Fibroblast of mammary gland (primary cell): Measurements from ENCODE around the gene AKIP1.
A peak's percentile ranks its signal among the peaks of the same experiment; 100 is the strongest.

ENCODE experiments used
- DNase-seq: peaks from one replicate; pipeline ENCODE4 v3.0.0-alpha.2; 2010; ENCODE audit warnings: low read depth
- H3K4me3 ChIP-seq: 2 replicates; pipeline ENCODE4 v1.5.1; 2011; ENCODE audit warnings: low read depth, mild to moderate bottlenecking, low read length, moderate library complexity; ENCODE audit not compliant: control insufficient read depth
- TF ChIP-seq, protein P1 (sequence below): conservative IDR thresholded peaks from 2 replicates; pipeline ENCODE4 v1.5.1; 2011; ENCODE audit warnings: low read depth, low read length, inconsistent platforms; ENCODE audit not compliant: control insufficient read depth, insufficient read depth

The AKIP1 gene, protein sequence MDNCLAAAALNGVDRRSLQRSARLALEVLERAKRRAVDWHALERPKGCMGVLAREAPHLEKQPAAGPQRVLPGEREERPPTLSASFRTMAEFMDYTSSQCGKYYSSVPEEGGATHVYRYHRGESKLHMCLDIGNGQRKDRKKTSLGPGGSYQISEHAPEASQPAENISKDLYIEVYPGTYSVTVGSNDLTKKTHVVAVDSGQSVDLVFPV

DNA sequence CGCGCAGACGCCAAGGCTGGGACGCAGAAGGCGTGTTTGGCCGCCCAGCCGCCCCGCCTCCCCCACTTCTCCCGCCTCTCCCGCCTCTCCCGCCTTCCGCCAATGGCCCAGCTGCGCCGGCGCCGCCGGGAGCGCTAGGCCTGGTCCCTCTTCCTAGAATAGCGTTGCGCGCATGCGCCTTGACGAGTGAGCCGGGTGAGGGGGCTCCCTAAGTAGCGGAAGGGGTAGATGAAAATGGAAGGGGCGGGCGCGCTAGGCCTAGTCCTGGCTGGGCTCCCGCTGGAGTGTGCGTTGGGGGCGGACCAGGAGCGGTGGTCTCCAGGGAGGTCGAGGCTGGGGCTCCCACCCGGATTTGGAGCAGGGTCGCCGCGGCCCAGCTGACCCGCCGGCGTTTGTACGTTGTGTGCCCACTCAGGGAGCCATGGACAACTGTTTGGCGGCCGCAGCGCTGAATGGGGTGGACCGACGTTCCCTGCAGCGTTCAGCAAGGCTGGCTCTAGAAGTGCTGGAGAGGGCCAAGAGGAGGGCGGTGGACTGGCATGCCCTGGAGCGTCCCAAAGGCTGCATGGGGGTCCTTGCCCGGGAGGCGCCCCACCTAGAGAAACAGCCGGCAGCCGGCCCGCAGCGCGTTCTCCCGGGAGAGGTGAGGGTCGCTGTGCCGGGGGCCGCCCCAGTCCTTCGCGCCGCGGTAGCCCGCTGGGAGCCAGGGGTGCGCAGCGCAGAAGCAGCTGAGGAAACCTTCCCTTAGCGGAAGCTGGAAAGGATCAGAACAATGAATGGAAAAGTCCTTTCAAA lies at the start of gene AKIP1:
TSS of gene AKIP1 (plus strand) at position 161 of the 795 bp plus-strand sequence. CDS start at position 422, 261 bp downstream.
- peak within 1 kb of the TSS; percentile 80 for H3K4me3 ChIP-seq
- DNase-seq = peak; percentile 90
- TF ChIP-seq, protein P1, sequence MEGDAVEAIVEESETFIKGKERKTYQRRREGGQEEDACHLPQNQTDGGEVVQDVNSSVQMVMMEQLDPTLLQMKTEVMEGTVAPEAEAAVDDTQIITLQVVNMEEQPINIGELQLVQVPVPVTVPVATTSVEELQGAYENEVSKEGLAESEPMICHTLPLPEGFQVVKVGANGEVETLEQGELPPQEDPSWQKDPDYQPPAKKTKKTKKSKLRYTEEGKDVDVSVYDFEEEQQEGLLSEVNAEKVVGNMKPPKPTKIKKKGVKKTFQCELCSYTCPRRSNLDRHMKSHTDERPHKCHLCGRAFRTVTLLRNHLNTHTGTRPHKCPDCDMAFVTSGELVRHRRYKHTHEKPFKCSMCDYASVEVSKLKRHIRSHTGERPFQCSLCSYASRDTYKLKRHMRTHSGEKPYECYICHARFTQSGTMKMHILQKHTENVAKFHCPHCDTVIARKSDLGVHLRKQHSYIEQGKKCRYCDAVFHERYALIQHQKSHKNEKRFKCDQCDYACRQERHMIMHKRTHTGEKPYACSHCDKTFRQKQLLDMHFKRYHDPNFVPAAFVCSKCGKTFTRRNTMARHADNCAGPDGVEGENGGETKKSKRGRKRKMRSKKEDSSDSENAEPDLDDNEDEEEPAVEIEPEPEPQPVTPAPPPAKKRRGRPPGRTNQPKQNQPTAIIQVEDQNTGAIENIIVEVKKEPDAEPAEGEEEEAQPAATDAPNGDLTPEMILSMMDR = no peak

DNA sequence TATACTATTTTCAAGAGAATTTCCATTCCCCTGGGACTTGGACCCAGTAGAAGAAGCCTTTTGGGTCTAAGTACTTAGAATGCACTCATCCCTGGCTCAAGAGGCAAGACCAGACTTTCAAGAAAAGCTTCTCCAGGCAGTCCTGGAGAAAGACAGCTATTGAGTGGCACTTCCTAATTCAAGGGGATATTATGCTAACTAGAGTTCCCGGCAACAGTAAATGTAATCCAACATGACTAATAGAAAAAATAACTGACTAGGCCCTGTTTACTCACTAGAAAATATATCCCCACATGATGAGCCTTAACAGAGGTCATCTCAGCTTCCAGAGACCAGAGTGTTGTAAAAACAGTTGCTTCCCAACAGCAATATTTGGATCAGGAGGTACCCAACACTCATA lies 47.2 kb upstream of the AKIP1 start:
- TF ChIP-seq, protein P1 = no peak
- no peak overlapping the region for H3K4me3 ChIP-seq
- DNase-seq = peak; percentile 89

DNA sequence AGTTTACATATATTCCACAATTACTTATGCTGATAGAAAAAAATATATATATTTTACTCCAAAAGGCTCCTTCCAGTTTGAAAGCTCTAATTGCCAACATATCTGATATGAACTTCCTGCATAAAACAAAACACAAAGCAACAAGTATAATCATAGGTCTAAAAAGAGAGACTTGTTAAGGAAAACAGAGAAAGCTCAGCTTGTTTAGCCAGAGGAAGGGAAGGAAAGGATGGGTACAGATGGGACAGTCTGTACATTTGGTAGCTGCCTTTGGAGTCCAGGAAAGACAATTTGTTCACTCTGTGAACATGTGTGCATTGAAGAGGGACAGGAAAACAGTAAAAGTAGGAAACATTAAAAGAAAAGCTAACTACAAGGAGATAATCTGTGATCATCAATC lies 45.7 kb upstream of the AKIP1 start:
- DNase-seq = no peak
- TF ChIP-seq, protein P1 = no peak
- H3K4me3 ChIP-seq = no peak overlapping the region

DNA sequence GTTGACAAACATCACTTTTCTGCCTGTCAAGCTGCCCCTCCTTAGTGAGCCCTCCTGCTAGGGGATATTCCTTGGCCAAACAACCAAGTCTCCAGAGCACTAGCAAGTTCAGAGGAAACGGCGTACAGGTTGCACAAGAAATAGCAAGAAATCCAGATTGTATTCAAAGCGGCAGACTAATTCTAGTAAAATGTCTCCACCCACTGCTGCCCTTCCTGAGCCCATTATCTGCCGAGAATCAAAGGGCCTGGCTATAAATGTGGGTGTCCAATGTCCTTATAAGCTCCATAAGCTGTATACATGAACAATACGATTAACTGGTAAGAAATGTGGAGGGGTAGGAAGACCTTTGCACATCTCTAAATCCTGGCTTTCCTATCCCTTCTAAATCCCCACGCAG lies 44.0 kb upstream of the AKIP1 start:
- peak; percentile 36 for DNase-seq
- no peak overlapping the region for H3K4me3 ChIP-seq
- TF ChIP-seq, protein P1 = no peak

DNA sequence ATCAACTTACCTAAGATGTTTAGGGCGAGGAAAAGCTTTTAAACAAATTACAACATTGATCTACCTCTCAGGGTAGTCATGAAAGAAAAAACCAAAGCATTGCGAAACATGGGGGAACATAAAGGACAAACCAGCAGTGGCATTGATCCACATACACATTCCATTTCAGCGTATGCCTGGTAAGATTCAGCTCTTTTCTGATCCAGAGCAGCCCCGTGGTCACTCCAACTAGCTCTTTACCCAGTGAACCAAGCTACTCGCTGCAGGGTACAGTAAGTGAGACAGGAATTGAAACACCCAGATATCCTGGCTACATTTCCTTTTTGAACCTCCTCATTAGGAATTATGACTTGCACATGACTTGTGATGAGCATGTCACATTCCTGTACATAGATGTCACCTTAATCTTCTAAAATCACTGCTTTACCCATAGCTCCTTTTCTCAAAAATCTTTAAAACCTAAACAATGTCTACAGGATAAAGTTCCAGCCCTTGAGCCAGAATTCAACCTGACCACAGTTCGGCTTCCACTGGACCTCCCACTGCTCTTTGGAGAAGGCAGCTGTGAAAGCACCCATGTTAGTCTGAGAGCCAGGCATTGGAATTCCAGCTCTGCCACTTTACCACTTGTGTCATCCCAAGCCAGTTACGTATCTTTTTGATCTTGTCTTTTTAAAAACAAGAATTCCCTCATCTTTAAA lies 42.9 kb upstream of the AKIP1 start:
- DNase-seq = peak; percentile 79
- TF ChIP-seq, protein P1 = no peak
- no peak overlapping the region for H3K4me3 ChIP-seq

DNA sequence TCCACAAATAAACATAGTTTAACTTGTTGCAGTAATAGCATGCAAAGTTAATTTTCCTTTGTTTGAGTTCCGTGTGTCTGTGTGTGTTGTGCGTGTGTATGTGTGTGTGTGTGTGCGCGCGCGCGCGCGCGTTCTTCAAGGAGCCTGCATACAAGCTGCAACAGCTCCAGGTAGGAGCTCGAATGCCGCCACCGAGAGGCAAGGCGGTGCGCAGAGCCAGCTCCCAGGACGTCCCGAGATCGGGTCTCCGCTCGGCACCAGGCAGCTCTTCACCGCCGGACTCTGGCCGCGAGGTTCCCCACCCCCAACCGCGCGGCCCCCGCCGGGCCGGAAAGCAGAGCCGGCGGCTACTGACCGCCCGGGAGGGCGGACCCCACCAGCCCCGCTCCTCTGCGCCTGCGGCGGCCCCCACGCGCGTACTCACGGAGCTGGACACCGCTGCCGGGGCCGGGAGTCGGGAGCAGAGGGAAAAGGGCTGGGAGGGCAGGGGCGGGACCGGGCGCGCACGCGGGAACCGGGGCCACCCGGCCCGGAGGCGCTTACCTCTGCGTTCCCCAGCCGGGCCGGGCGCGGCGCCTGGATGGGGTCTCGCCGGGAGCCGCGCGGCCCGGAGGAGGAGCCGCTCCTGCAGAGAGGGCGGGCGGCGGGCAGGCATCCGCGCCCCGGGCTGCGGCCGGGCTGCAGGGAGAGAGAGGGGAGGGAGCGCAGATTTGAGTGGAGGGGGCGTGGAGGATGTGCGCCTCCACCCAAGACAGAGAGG lies 40.4 kb upstream of the AKIP1 start:
- H3K4me3 ChIP-seq = peak overlapping the region; percentile 70
- TF ChIP-seq, protein P1 = no peak
- DNase-seq = peak; percentile 66
